Epidermal melanocyte (primary cell): ENCODE results near the gene UBN2.

ENCODE experiments used
- DNase-seq: peaks from one replicate; pipeline ENCODE4 v3.0.0; 2011; ENCODE audit warnings: low spot score; ENCODE audit not compliant: insufficient read length

The UBN2 gene

GRCh38 chr7:139341776-139342226 lies 110.8 kb downstream of the UBN2 start:
- DNase-seq, result peak; percentile 64

- no peak for DNase-seq
Measured at GRCh38 chr7:139345042-139345441, 114.0 kb downstream of the UBN2 start.

GRCh38 chr7:139351027-139351426 lies 120.0 kb downstream of the UBN2 start:
- no peak for DNase-seq

GRCh38 chr7:139354729-139355128 lies 123.7 kb downstream of the UBN2 start:
- DNase-seq, result no peak

GRCh38 chr7:139355320-139355719 lies 124.3 kb downstream of the UBN2 start:
- no peak for DNase-seq
